Measurements from ENCODE around the gene EPHB1. TPM values are rescaled to one million over a fixed set of nuclear protein-coding genes. Genes with fewer than 3 reads are reported as not detected.

The EPHB1 gene
- total and polyA plus RNA-seq, 4 donors, result 0.23 to 1.7 (median 0.52) TPM

DNA sequence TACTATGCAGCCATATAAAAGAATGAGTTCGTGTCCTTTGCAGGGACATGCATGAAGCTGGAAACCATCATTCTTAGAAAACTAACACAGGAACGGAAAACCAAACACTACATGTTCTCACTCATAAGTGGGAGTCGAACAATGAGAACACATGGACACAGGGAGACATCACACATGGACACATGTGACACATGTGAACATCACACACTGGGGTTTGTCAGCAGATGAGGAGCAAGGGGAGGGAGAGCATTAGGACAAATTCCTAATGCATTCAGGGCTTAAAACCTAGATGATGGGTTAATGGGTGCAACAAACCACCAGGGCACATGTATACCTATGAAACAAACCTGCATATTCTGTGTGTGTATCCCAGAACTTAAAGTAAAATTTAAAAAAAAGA, 408.0 kb downstream of the EPHB1 start:
- TF ChIP-seq GABPA (IDR thresholded peaks at IDR 0.05 in 1 of 2, conservative IDR thresholded peaks at IDR 0.05 in 1 of 2) (no peak), JUND (IDR thresholded peaks at IDR 0.05) (no peak), FOXA1 (IDR thresholded peaks at IDR 0.05) (no peak), SP1 (IDR thresholded peaks at IDR 0.05) (no peak), HNF4G (IDR thresholded peaks at IDR 0.05) (no peak), YY1 (IDR thresholded peaks at IDR 0.05) (no peak), EGR1 (IDR thresholded peaks at IDR 0.05; ENCODE audit: low read depth in 2 of 2) (no peak), TAF1 (conservative IDR thresholded peaks at IDR 0.05) (no peak), HNF4A (conservative IDR thresholded peaks at IDR 0.05) (no peak), NR2F2 (IDR thresholded peaks at IDR 0.05) (no peak), RXRA (IDR thresholded peaks at IDR 0.05) (no peak), FOXA2 (IDR thresholded peaks at IDR 0.05) (no peak), RAD21 (IDR thresholded peaks at IDR 0.05) (no peak)
- TF ChIP-seq, protein P1, sequence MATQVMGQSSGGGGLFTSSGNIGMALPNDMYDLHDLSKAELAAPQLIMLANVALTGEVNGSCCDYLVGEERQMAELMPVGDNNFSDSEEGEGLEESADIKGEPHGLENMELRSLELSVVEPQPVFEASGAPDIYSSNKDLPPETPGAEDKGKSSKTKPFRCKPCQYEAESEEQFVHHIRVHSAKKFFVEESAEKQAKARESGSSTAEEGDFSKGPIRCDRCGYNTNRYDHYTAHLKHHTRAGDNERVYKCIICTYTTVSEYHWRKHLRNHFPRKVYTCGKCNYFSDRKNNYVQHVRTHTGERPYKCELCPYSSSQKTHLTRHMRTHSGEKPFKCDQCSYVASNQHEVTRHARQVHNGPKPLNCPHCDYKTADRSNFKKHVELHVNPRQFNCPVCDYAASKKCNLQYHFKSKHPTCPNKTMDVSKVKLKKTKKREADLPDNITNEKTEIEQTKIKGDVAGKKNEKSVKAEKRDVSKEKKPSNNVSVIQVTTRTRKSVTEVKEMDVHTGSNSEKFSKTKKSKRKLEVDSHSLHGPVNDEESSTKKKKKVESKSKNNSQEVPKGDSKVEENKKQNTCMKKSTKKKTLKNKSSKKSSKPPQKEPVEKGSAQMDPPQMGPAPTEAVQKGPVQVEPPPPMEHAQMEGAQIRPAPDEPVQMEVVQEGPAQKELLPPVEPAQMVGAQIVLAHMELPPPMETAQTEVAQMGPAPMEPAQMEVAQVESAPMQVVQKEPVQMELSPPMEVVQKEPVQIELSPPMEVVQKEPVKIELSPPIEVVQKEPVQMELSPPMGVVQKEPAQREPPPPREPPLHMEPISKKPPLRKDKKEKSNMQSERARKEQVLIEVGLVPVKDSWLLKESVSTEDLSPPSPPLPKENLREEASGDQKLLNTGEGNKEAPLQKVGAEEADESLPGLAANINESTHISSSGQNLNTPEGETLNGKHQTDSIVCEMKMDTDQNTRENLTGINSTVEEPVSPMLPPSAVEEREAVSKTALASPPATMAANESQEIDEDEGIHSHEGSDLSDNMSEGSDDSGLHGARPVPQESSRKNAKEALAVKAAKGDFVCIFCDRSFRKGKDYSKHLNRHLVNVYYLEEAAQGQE (IDR thresholded peaks at IDR 0.05), result no peak
- TF ChIP-seq, protein P2, sequence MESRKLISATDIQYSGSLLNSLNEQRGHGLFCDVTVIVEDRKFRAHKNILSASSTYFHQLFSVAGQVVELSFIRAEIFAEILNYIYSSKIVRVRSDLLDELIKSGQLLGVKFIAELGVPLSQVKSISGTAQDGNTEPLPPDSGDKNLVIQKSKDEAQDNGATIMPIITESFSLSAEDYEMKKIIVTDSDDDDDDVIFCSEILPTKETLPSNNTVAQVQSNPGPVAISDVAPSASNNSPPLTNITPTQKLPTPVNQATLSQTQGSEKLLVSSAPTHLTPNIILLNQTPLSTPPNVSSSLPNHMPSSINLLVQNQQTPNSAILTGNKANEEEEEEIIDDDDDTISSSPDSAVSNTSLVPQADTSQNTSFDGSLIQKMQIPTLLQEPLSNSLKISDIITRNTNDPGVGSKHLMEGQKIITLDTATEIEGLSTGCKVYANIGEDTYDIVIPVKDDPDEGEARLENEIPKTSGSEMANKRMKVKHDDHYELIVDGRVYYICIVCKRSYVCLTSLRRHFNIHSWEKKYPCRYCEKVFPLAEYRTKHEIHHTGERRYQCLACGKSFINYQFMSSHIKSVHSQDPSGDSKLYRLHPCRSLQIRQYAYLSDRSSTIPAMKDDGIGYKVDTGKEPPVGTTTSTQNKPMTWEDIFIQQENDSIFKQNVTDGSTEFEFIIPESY (IDR thresholded peaks at IDR 0.05), result no peak
- TF ChIP-seq, protein P3, sequence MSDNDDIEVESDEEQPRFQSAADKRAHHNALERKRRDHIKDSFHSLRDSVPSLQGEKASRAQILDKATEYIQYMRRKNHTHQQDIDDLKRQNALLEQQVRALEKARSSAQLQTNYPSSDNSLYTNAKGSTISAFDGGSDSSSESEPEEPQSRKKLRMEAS (IDR thresholded peaks at IDR 0.05), result no peak
- TF ChIP-seq, protein P4, sequence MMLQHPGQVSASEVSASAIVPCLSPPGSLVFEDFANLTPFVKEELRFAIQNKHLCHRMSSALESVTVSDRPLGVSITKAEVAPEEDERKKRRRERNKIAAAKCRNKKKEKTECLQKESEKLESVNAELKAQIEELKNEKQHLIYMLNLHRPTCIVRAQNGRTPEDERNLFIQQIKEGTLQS (IDR thresholded peaks at IDR 0.05), result no peak
- TF ChIP-seq, protein P5, sequence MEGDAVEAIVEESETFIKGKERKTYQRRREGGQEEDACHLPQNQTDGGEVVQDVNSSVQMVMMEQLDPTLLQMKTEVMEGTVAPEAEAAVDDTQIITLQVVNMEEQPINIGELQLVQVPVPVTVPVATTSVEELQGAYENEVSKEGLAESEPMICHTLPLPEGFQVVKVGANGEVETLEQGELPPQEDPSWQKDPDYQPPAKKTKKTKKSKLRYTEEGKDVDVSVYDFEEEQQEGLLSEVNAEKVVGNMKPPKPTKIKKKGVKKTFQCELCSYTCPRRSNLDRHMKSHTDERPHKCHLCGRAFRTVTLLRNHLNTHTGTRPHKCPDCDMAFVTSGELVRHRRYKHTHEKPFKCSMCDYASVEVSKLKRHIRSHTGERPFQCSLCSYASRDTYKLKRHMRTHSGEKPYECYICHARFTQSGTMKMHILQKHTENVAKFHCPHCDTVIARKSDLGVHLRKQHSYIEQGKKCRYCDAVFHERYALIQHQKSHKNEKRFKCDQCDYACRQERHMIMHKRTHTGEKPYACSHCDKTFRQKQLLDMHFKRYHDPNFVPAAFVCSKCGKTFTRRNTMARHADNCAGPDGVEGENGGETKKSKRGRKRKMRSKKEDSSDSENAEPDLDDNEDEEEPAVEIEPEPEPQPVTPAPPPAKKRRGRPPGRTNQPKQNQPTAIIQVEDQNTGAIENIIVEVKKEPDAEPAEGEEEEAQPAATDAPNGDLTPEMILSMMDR (IDR thresholded peaks at IDR 0.05; ENCODE audit: low read depth, low read length, missing input control), result no peak
- no peaks in the 10 kb centered on the region for H3K27me3 ChIP-seq (ENCODE audit: control insufficient read depth in 4 of 4, insufficient read depth in 4 of 4, low read length in 3 of 4)
- WGBS, result 92% methylated on average over 3 of the region's 3 CpGs

More for the DNA sequence above, 408.0 kb downstream of the EPHB1 start:
- Histone ChIP-seq H3K27ac (ENCODE audit: low read depth in 1 of 2, low read length in 2 of 2) (no peak overlapping the region), H3K4me1 (ENCODE audit: control insufficient read depth in 4 of 4, insufficient read depth in 4 of 4, low read length in 3 of 4) (no peaks in the 10 kb centered on the region), H3K36me3 (ENCODE audit: control insufficient read depth in 4 of 4, insufficient read depth in 3 of 4, low read depth in 1 of 4, low read length in 3 of 4) (no peaks in the 10 kb centered on the region), H3K9ac (ENCODE audit: low read depth in 1 of 2, low read length in 2 of 2) (no peak overlapping the region), H3K4me3 (ENCODE audit: low read depth in 1 of 3, low read length in 3 of 3) (no peak overlapping the region), H3K9me3 (ENCODE audit: control insufficient read depth in 4 of 4, low read length in 3 of 4) (no peaks in the 10 kb centered on the region)
- DNase-seq (ENCODE audit: low spot score), result no peak
